Left cardiac atrium (tissue), 4 donors: ENCODE measurements around the gene NDUFA5. TPM values are rescaled to one million over a fixed set of nuclear protein-coding genes. Genes with fewer than 3 reads are reported as not detected.
"Not testable (repeated sequence)": the region's sequence is repeated elsewhere in the genome, so short reads cannot be mapped to it uniquely, and the experiment has no call there.

Experiments
- ATAC-seq, 2 donors: fragments of 200-7000 bp; cut with Tn5 transposase; one replicate each; pipeline ENCODE4 v1.9.1; 2020; ENCODE audit warnings: mild to moderate bottlenecking in 2 of 2, moderate library complexity in 2 of 2
- DNase-seq: peaks from one replicate; pipeline ENCODE4 v3.0.0-alpha.2; 2020
- intact Hi-C, 2 donors: fragments of 100-400 bp; cut with DNase I; formaldehyde crosslinking; loops; one replicate each; pipeline versions ENCODE4 v1.14.1 to v1.15.1; 2022 to 2023
- total RNA-seq, 2 donors: library from RNA; stranded (reverse); fragmentation: NEBNext Ultra II Directional; extraction: Animal tissue kit (Norgen Biotek cat#: 25700); gene quantifications; one replicate each; pipeline ENCODE4 v1.2.1, GENCODE V29; 2021
- donor health status: DM: no; HTN: yes; CAD: no.
- donor health status: DM: no; HTN: yes; CAD: no; lungs with severe emphysema.
- donor health status: DM: yes; HTN: yes; CAD: no.
- donor health status: Dilated cardiomyopathy.

The NDUFA5 gene
- total RNA-seq, 2 donors from 2014 or later = 240 to 283 TPM

- intact Hi-C loops = loop anchor here in 1 of 2 donors (5.0 kb wide), 1 partner anchor 293 kb away; no protein-coding TSS in a partner anchor
- no peak for DNase-seq
- ATAC-seq = no peak
Measured at GRCh38 chr7:123569352-123570010, 11.9 kb upstream of the NDUFA5 start.

GRCh38 chr7:123562121-123562520, 4.5 kb upstream of the NDUFA5 start:
- DNase-seq = no peak
- intact Hi-C loops = no loop called here
- no peak for ATAC-seq

- intact Hi-C loops = loop anchor here in 1 of 2 donors (10.0 kb wide), 1 partner anchor 136 kb away; no protein-coding TSS in a partner anchor
- ATAC-seq = no peak
Measured at GRCh38 chr7:123558289-123558874, 764 bp upstream of the NDUFA5 start.

GRCh38 chr7:123557016-123557397, 611 bp downstream of the NDUFA5 start:
- ATAC-seq = peak; percentile 13 to 14
- intact Hi-C loops = loop anchor here in 1 of 2 donors (10.0 kb wide), 1 partner anchor 138 kb away; no protein-coding TSS in a partner anchor
- DNase-seq = no peak

More at GRCh38 chr7:123558289-123558874, 764 bp upstream of the NDUFA5 start:
- no peak for DNase-seq

- intact Hi-C loops = loop anchor here in 1 of 2 donors (10.0 kb wide), 1 partner anchor 139 kb away; no protein-coding TSS in a partner anchor
- no peak for ATAC-seq
- DNase-seq = no peak
Measured at GRCh38 chr7:123555484-123555883, 2.1 kb downstream of the NDUFA5 start.

GRCh38 chr7:123553159-123553558, 4.5 kb downstream of the NDUFA5 start:
- no peak for ATAC-seq
- intact Hi-C loops = loop anchor here in 1 of 2 donors (10.0 kb wide), 1 partner anchor 142 kb away; no protein-coding TSS in a partner anchor
- DNase-seq = no peak

GRCh38 chr7:123552641-123553040, 5.0 kb downstream of the NDUFA5 start:
- intact Hi-C loops = loop anchor here in 1 of 2 donors (10.0 kb wide), 1 partner anchor 142 kb away; no protein-coding TSS in a partner anchor
- DNase-seq (no peak), ATAC-seq (peak in 1 of 2 donors; percentile 36)

GRCh38 chr7:123552134-123552533, 5.5 kb downstream of the NDUFA5 start:
- not testable (repeated sequence) for ATAC-seq
- intact Hi-C loops = loop anchor here in 1 of 2 donors (10.0 kb wide), 1 partner anchor 143 kb away; no protein-coding TSS in a partner anchor

GRCh38 chr7:123548406-123548805, 9.2 kb downstream of the NDUFA5 start:
- intact Hi-C loops = no loop called here
- DNase-seq (no peak), ATAC-seq (no peak)

More at GRCh38 chr7:123552134-123552533, 5.5 kb downstream of the NDUFA5 start:
- not testable (repeated sequence) for DNase-seq

GRCh38 chr7:123539871-123540270, 17.7 kb downstream of the NDUFA5 start:
- no peak for ATAC-seq
- intact Hi-C loops = no loop called here

GRCh38 chr7:123538897-123539296, 18.7 kb downstream of the NDUFA5 start:
- ATAC-seq (no peak), DNase-seq (no peak)
- intact Hi-C loops = no loop called here

More at GRCh38 chr7:123539871-123540270, 17.7 kb downstream of the NDUFA5 start:
- DNase-seq = no peak

GRCh38 chr7:123538189-123538714, 19.4 kb downstream of the NDUFA5 start:
- intact Hi-C loops = no loop called here
- no peak for DNase-seq
- no peak for ATAC-seq

- intact Hi-C loops = no loop called here
- no peak for DNase-seq
- no peak for ATAC-seq
Measured at GRCh38 chr7:123537026-123537642, 20.5 kb downstream of the NDUFA5 start.

GRCh38 chr7:123535517-123535916, 22.1 kb downstream of the NDUFA5 start:
- peak; percentile 36 for DNase-seq
- ATAC-seq = no peak
- intact Hi-C loops = no loop called here

- DNase-seq (peak; percentile 99), ATAC-seq (peak; percentile 96)
- intact Hi-C loops = no loop called here
Measured at GRCh38 chr7:123534383-123535260, 23.0 kb downstream of the NDUFA5 start, which contains the start of gene IQUB. Gene IQUB, minus strand, starts transcription at chr7:123534595. Its CDS starts 22,255 bp downstream, at chr7:123512340.

- no peak for ATAC-seq
- intact Hi-C loops = no loop called here
- no peak for DNase-seq
Measured at GRCh38 chr7:123533929-123534382, 23.7 kb downstream of the NDUFA5 start.

GRCh38 chr7:123533553-123533917, 24.1 kb downstream of the NDUFA5 start:
- intact Hi-C loops = no loop called here
- DNase-seq = no peak
- ATAC-seq = no peak

GRCh38 chr7:123532788-123533552, 24.6 kb downstream of the NDUFA5 start:
- intact Hi-C loops = not testable (repeated sequence)
- ATAC-seq = peak; percentile 12 to 39

More at GRCh38 chr7:123532788-123533552, 24.6 kb downstream of the NDUFA5 start:
- peak; percentile 53 for DNase-seq
